ENCODE measurements around the gene FOXO1.

DNA sequence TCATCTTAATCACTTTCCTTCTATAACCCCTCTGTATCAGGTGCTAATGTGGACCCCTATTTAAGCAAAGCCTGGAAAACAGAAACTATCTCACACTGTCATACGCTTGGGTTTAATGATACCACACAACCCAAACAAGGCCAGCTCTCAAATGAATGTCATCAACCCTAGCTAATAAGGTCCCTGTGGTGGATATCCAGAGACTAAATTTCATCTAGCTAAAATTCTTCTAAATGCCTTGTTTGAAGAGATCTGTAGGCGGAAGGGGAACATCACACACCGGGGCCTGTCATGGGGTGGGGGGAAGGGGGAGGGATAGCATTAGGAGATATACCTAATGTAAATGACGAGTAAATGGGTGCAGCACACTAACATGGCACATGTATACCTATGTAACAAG is 95.5 kb downstream of the FOXO1 start:
- TF ChIP-seq, protein P1, sequence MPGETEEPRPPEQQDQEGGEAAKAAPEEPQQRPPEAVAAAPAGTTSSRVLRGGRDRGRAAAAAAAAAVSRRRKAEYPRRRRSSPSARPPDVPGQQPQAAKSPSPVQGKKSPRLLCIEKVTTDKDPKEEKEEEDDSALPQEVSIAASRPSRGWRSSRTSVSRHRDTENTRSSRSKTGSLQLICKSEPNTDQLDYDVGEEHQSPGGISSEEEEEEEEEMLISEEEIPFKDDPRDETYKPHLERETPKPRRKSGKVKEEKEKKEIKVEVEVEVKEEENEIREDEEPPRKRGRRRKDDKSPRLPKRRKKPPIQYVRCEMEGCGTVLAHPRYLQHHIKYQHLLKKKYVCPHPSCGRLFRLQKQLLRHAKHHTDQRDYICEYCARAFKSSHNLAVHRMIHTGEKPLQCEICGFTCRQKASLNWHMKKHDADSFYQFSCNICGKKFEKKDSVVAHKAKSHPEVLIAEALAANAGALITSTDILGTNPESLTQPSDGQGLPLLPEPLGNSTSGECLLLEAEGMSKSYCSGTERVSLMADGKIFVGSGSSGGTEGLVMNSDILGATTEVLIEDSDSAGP (CRISPR knock-in tag; IDR thresholded peaks at IDR 0.05): no peak
- TF ChIP-seq ZKSCAN8 (CRISPR knock-in tag; IDR thresholded peaks at IDR 0.05) (no peak), CHD2 (IDR thresholded peaks at IDR 0.05; ENCODE audit: low read depth, low read length) (no peak), HDAC2 (IDR thresholded peaks at IDR 0.05) (no peak), ZNF766 (CRISPR knock-in tag; conservative IDR thresholded peaks at IDR 0.05) (no peak), HDGF (IDR thresholded peaks at IDR 0.05) (no peak), RAD21 (CRISPR knock-in tag; conservative IDR thresholded peaks at IDR 0.05 in 1 of 2, IDR thresholded peaks at IDR 0.05 in 1 of 2) (no peak), POLR2AphosphoS5 (IDR thresholded peaks at IDR 0.05; ENCODE audit: control insufficient read depth, insufficient read depth, low read depth, low read length) (no peak)
- TF ChIP-seq, protein P2, sequence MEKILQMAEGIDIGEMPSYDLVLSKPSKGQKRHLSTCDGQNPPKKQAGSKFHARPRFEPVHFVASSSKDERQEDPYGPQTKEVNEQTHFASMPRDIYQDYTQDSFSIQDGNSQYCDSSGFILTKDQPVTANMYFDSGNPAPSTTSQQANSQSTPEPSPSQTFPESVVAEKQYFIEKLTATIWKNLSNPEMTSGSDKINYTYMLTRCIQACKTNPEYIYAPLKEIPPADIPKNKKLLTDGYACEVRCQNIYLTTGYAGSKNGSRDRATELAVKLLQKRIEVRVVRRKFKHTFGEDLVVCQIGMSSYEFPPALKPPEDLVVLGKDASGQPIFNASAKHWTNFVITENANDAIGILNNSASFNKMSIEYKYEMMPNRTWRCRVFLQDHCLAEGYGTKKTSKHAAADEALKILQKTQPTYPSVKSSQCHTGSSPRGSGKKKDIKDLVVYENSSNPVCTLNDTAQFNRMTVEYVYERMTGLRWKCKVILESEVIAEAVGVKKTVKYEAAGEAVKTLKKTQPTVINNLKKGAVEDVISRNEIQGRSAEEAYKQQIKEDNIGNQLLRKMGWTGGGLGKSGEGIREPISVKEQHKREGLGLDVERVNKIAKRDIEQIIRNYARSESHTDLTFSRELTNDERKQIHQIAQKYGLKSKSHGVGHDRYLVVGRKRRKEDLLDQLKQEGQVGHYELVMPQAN (IDR thresholded peaks at IDR 0.05; ENCODE audit: borderline replicate concordance): no peak
- TF ChIP-seq, protein P3, sequence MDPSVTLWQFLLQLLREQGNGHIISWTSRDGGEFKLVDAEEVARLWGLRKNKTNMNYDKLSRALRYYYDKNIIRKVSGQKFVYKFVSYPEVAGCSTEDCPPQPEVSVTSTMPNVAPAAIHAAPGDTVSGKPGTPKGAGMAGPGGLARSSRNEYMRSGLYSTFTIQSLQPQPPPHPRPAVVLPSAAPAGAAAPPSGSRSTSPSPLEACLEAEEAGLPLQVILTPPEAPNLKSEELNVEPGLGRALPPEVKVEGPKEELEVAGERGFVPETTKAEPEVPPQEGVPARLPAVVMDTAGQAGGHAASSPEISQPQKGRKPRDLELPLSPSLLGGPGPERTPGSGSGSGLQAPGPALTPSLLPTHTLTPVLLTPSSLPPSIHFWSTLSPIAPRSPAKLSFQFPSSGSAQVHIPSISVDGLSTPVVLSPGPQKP (CRISPR knock-in tag; IDR thresholded peaks at IDR 0.05): no peak
- TF ChIP-seq, protein P4, sequence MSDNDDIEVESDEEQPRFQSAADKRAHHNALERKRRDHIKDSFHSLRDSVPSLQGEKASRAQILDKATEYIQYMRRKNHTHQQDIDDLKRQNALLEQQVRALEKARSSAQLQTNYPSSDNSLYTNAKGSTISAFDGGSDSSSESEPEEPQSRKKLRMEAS (CRISPR knock-in tag; IDR thresholded peaks at IDR 0.05): no peak
- TF ChIP-seq, protein P5, sequence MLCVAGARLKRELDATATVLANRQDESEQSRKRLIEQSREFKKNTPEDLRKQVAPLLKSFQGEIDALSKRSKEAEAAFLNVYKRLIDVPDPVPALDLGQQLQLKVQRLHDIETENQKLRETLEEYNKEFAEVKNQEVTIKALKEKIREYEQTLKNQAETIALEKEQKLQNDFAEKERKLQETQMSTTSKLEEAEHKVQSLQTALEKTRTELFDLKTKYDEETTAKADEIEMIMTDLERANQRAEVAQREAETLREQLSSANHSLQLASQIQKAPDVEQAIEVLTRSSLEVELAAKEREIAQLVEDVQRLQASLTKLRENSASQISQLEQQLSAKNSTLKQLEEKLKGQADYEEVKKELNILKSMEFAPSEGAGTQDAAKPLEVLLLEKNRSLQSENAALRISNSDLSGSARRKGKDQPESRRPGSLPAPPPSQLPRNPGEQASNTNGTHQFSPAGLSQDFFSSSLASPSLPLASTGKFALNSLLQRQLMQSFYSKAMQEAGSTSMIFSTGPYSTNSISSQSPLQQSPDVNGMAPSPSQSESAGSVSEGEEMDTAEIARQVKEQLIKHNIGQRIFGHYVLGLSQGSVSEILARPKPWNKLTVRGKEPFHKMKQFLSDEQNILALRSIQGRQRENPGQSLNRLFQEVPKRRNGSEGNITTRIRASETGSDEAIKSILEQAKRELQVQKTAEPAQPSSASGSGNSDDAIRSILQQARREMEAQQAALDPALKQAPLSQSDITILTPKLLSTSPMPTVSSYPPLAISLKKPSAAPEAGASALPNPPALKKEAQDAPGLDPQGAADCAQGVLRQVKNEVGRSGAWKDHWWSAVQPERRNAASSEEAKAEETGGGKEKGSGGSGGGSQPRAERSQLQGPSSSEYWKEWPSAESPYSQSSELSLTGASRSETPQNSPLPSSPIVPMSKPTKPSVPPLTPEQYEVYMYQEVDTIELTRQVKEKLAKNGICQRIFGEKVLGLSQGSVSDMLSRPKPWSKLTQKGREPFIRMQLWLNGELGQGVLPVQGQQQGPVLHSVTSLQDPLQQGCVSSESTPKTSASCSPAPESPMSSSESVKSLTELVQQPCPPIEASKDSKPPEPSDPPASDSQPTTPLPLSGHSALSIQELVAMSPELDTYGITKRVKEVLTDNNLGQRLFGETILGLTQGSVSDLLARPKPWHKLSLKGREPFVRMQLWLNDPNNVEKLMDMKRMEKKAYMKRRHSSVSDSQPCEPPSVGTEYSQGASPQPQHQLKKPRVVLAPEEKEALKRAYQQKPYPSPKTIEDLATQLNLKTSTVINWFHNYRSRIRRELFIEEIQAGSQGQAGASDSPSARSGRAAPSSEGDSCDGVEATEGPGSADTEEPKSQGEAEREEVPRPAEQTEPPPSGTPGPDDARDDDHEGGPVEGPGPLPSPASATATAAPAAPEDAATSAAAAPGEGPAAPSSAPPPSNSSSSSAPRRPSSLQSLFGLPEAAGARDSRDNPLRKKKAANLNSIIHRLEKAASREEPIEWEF (CRISPR knock-in tag; IDR thresholded peaks at IDR 0.05): no peak
